Stimulated activated CD4-positive, alpha-beta T cell treated with anti-CD3 and anti-CD28 coated beads, Interleukin-1b, Interleukin-23, amount 100 ng/mL, for 48 hours (primary cell): Measurements from ENCODE around the gene NFATC1.

Experiments
- DNase-seq: peaks from one replicate; pipeline ENCODE4 v3.0.0-alpha.2; 2020

Gene NFATC1

GRCh38 chr18:79459946-79460480, 64.3 kb downstream of the NFATC1 start:
- DNase-seq: no peak

DNA sequence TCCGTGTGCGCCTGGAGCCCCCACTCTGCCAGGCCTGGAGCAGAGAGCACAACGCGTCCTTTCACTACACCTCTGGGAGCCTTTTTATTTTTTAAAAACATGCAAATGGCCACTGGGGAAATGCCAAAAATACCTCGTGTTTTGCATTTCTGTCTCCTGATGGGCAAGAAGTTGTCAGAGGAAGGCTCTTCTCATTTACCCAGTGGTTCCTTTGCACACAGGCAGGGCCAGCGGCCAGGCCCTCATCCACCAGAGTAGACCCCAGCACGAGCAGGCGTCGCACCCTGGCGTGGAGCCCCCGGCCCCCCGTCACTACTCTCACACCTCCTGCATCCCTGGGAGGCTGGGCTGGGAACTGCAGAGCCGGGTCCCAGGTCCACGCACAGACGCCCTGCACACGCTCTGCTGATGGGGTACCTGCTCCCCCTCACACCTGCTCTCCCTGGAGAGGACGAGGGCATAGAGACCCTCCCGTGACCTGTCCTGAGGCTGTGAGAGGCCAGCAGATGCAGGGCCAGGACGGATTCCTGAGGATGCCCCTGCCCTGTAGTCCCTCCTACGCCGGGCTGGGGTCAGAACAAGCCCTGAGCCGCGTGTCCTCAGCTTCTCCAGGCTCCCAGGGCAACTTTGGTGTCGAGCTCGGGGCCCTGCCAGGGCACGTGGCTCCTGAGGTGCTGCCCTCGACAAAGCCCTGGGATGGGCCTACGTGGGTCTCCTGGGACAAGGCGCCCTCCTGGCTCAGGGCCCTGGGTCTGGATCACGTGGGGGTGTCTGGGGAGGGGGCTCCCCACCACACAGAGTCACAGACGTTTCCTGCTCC, 65.0 kb downstream of the NFATC1 start:
- DNase-seq: no peak

DNA sequence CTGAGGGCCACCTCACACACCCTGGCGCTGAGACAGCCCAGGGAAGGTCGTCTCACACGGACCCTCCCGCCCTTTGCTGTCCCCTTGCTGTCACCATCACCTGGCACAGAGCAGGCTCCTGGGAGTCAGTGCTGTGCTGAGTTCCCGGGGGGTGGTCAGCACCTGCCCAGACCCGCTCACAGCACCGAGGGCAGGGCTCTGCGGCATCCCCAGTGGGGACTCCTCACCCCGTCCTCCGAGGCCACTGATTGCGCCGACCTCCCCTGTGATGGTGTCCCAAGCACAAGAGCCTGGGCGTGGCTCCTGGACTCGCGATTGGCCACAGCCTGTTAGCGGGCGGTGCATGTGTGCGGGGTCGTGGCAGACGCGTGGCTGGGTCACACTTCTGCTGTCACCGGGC, 65.9 kb downstream of the NFATC1 start:
- no peak for DNase-seq

- no peak for DNase-seq
Measured at GRCh38 chr18:79463424-79463960, 67.8 kb downstream of the NFATC1 start.

- no peak for DNase-seq
Measured at GRCh38 chr18:79465392-79465991, 69.8 kb downstream of the NFATC1 start.

- no peak for DNase-seq
Measured at GRCh38 chr18:79466591-79466990, 70.9 kb downstream of the NFATC1 start.

- DNase-seq: no peak
Measured at GRCh38 chr18:79467126-79467525, 71.4 kb downstream of the NFATC1 start.

DNA sequence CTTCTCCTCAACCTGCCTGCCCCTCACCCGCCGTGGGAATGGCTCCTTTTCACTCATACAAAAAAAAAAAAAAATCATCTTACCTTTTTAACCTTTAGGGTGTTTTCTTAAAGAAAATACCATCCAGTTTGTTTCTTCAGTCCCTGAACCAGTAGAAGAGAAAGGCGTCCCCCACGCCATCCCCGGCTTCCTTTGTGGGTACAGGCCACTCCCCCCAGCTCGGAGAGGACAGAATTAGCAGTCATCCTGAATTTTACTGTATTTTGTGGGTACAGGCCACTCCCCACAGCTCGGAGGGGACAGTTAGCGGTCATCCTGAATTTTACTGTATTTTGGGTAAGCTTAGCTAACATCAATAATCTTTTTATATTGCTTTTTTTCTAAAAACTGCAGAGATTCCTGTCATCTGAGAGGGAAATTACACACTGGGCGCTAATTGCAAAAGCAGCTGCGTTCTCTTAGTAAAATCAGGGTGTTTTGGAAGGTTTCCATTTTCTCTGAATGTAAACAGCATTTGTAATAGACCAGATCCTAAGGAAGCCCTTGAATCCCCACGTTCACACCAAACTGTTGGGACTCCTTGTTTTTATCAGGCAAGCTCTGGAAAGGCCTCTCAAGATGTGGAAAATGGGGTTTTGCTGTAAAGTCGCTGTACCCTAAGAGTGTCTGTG, 72.5 kb downstream of the NFATC1 start:
- DNase-seq: no peak

- DNase-seq: no peak
Measured at GRCh38 chr18:79469309-79469708, 73.6 kb downstream of the NFATC1 start.

GRCh38 chr18:79469751-79470505, 74.2 kb downstream of the NFATC1 start:
- DNase-seq: no peak

GRCh38 chr18:79470547-79470946, 74.8 kb downstream of the NFATC1 start:
- no peak for DNase-seq

GRCh38 chr18:79471046-79471445, 75.3 kb downstream of the NFATC1 start:
- no peak for DNase-seq

GRCh38 chr18:79471597-79471996, 75.9 kb downstream of the NFATC1 start:
- no peak for DNase-seq

DNA sequence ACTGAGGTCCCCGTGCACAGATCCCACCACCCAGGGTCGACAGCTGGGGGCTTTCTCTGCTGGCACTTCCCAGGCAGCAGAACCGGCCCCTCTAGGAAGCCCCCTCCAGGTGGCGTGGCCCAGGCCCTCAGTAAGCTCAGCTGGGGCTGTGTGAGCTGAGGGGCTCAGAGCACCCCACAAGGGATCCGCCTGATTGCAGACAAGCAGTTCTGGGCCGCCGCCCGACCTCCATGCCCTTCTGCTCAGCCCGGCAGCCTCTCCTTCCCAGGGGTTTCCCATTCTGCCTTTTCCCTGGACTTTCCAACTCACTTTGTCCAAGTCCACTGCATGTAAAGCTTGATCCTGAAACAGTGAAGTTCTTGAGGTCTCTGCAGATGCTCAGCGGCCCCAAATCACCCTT, 76.4 kb downstream of the NFATC1 start:
- no peak for DNase-seq

DNA sequence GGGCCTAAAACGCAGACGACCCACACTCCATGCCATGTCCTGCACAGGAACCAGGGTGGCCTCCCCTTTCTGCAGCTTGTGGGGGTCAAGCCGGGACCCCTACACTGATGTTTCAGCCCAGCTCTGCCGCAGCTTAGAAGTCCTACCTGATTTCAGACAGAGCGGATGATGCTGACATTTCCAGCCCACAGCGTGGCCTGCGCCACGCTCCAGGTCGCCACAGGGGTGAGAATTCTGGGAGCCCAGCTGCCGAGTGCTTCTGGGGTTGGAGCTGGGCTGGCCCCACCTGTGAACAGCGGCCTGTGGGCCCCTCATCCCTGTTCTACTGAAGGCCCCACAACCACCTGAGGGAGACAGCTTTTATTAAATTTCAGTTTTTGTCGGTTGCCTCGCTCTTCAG, 77.2 kb downstream of the NFATC1 start:
- DNase-seq: no peak

DNA sequence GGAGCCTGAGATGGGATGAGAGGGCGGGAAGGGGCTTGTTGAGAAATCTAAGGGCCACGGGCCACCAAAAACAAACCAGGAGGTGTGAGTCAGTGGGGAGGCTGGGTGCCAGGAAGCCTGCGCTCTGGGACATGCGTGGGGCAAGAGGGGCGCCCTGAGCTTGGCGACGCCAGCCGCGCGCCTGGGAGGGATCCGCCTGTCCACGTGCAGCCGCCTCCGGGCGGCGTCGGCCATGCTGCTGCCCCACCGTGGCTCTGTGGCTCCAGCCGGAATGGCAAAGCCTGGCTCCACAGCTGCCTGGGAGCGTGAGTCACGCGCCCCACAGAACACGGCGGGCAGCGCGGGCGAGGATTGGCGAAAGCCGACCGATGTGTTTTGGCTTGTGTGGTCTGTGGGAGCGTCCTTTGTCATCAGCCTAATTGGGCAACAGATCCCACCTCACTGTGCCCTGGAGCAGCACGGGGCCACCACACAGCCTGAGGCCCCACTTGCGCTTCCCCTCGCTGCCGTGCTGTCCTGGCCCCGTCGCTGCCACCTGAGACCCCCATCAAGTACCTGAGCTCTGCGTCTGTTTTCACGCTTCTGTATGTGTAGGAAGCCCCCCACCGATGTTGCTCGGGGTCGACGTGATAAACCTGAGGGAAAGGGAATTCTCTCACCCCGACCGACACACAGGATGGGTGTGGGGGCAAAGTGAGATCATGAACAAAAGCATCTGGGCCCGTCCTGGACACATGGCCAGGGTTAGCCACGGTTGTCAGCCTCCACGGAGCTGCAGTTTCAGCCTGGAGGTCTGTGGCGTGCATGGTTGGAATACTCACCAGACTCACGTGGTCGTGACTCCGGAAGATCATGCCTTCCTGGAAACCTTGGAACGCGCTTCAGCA, 80.5 kb downstream of the NFATC1 start:
- DNase-seq: no peak

DNA sequence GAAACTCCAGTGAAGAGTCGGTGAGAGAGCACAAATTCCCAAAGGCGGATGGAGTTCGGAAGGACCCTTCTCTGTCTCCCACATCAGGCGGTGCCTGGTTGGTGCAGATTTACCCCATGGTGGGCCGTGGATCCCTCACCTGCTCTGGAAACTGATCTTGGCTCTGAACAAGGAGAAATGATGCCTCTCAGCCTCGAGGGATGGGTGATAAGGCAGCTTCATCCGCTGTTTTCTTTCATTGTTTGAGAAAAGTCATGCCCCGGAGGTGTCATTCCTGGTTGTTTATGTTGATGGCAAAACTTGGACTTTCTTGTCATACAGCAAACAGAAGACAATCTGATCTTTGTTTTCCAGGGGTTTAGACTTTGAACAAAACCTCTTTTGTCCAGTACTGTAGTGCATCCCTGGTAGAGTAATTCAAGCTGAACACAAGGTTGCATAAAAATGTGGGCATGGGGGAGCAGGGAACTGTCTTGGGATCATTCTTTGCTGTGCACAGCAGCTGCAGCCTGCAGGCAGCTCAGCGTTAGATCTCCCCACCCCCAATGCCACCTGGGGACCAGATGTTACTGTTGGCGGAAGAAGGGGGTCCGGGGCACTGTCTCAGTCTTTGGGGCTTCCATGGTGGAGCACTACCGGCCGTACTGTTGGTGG, 81.3 kb downstream of the NFATC1 start:
- DNase-seq: no peak

GRCh38 chr18:79477711-79478483, 82.2 kb downstream of the NFATC1 start:
- DNase-seq: no peak

DNA sequence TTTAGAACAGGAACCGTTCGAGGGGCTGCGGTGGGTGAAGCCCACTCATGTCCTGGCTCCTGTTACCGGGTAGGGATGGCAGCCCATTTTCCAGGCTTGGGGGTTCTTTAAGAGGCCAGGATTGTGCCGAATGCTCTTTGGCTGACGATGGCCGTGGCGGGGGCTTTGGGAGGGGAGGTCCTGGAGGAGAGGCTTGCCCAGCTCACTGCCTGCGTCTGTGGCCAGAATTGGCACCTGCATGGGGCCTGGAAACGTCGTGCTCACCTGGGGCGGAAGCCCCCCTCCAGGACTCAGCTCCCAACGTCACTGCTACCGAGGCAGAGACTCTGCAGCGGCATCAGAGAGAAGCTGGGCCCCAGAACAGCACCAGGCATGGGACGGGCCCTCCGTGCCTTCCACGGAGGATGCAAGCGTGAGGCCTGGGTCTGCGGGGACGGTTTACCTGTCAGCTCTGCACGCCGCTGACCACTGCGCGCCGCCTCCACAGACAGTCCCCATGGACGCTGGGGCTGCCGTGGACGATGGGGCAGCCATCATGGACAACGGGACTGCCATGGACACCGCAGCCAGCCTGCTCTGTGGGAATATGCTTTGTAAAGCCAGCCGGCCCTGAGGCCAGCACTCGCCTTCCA, 82.9 kb downstream of the NFATC1 start:
- no peak for DNase-seq
